HG02623 (cell line): ENCODE results near the gene PHLDA3.
"Not testable (repeated sequence)": the region's sequence is repeated elsewhere in the genome, so short reads cannot be mapped to it uniquely, and the experiment has no call there.

ENCODE experiments used
- ATAC-seq: cut with Tn5 transposase; IDR thresholded peaks from one replicate; pipeline ENCODE4 v1.9.1; 2021; ENCODE audit warnings: moderate library complexity; ENCODE audit not compliant: unreplicated experiment

PHLDA3 gene

GRCh38 chr1:201504179-201504631 is 35.2 kb upstream of the PHLDA3 start:
- no peak for ATAC-seq

GRCh38 chr1:201503397-201504176 is 34.6 kb upstream of the PHLDA3 start:
- ATAC-seq: no peak

- ATAC-seq: no peak
Observed at GRCh38 chr1:201502511-201502857, 33.5 kb upstream of the PHLDA3 start.

- no peak for ATAC-seq
Observed at GRCh38 chr1:201501812-201502510, 33.0 kb upstream of the PHLDA3 start.

- ATAC-seq: no peak
Observed at GRCh38 chr1:201501144-201501543, 32.2 kb upstream of the PHLDA3 start.

DNA sequence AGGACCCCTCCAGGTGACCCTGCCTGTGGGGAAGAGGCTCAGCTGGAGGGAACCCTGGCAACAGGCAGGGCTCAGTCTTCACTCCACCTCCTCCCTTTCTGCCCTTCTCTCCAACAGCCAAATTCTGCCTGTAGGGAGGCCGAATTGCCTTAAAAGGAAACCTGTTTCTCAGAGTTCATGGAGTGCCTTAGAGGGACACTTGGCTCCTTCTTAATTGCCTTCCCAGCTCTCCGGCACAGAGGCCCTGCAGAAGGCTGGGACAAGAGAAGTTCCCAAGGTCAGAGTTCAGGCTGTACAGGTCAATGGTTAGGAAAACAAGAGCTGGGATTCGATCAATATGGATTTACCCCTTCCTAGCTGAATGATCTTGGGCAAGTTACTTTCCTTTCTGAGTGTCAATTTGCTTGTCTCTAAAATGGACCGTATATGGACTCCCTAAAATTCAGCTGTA is 31.7 kb upstream of the PHLDA3 start:
- no peak for ATAC-seq

DNA sequence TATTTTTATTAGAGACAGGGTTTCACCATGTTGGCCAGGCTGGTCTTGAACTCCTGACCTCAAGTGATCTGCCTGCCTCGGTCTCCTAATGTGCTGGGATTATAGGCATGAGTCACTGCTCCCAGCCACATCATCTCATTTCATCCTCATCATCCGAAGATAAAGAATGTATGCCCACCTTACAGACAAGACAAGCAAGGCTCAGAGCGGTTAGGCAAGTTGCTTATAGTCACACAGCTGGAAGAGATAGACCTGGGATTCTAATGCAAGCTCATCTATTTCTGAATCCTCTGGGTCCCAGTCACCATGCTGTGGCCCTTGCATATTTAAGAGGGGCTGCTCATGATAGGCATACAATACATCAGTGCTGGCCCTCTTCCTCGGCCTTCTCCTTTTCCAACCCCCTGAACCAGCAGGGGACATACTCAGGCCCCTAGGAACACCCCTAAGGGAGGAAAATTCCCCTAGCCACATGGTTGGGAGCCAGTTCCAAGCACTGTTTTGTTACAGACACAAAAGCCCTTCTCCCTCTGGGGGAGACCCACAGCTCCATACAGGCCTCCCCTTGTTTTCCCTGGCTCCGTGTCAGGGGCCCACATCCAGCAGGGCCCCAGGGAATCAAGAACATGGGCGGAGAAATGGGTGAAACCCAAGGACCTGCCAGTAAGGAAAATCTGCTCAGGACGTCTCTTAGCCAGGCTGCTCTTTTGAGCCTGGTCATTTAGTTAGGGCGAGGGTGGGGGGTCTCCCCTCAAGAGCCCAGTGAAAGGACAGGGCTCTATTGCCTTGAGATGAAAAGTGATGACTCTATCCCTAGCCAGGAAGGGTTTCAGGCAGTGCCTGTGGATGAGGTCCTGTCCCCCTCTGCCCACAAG is 31.0 kb upstream of the PHLDA3 start:
- no peak for ATAC-seq

DNA sequence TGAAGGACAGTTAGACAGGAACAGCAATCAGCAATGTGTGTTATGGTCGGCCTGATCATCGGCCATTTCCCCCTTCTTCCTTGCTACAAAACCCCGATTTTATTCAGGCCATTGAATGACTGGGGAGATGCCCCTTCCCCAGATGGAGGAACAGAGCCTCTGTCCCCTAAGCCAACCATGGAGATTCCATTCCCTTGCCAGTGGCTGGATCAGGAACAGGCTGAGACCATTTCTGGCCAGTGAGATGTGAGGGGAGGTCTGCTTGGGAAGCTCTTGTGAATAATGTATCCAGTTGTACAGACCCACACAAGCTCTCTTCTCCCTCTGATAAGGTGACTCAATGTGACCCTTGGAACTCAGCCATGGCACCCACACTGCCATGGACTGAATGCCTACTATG is 30.2 kb upstream of the PHLDA3 start:
- no peak for ATAC-seq

DNA sequence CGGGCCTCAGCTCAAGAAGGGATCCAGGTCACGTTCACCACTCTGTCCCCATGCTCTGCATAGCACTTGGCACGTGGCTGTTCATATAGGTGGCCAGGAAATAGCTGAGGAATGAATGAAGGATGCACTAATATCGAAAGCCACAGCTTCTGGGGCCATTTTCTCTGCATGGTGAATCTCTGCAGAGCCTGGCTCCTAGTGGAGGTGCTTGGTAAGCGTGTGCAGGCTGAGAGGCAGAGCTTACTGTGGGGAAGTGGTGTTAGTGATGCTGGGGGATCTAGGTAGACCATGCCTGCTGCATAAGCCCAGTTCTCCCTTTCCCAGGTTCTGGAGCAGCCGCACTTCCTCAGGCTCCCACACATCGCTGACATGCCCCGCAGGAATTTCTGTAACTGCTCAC is 29.6 kb upstream of the PHLDA3 start:
- ATAC-seq: no peak

- ATAC-seq: no peak
Observed at GRCh38 chr1:201497935-201498509, 29.0 kb upstream of the PHLDA3 start.

GRCh38 chr1:201496296-201496690 is 27.3 kb upstream of the PHLDA3 start:
- no peak for ATAC-seq

DNA sequence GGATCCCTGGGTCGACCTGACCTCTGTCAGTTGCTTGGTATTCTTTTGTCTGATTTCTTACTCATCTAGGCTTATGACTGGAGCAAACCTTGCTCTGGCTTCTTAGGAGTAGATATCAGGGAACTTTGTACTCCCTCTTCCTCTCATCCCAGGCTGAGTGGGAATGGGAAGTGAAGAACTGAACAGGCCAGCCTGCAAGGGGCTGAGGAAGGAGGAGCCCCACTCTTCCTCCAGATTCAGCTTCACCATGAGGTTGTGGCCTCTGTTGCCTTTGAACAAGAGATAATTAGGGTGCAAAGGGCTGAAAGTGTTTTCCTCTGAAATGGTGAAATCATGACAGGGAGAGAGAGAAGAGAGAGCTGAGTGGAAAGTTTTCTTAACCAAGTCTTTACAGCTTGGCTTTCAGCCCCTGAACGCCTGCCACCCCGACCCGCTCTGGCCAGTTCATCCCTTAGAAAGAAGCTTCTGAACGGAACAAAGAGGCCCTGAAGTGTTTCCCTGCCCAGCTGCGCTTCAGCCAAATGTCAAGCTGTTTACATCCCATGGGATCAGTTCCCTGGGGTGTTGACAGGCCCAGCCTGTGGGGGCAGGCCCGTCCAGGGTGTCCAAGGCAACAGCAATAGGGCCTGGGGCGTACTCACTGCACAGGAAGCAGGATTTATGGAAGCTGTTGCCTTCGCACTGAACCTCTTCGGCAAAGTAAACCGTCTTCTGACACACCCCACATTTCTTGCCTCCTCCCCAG is 26.7 kb upstream of the PHLDA3 start:
- ATAC-seq: no peak

DNA sequence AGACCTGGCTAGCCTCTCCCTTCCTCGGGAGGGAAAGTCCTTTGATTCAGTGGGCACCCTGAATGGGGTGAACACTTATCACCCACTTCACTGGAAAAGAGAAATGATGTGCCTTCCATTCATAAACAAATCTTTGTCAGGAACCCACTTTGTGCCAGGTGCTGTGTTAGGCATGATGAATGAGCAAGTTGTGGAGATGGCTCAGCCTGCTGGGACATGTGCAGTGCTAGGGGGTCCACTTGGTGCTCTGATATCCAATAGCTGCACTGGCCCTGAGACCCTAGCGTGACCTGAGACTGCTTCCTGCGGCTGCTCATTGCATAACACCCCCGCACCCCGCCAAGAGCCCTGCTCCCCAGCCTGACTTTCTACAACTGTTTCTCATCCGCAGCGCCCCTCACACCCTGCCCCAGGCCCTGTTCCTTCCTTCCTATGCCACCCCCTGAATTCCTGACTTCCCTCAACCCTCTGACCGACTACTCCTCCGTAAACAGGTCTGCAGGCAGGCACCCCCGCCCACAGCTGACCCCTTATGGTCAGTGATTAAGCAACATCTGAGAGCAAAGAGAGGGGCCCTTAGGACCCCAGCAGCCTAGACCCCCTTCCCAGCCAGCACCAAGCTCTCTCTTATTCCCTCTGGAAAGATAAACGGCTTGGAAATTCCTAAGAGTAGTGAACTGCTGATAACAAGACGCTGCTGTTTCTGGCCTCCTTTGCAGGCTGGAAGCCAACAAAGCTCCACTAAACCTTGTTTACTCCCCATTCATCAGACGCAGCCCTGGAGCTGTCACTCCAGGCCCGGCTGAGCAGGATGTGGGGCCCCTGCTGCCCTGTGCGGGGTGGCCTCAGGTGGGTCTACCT is 25.0 kb upstream of the PHLDA3 start:
- no peak for ATAC-seq

GRCh38 chr1:201493026-201493656 is 24.2 kb upstream of the PHLDA3 start:
- ATAC-seq: not testable (repeated sequence)

- no peak for ATAC-seq
Observed at GRCh38 chr1:201491896-201492511, 23.0 kb upstream of the PHLDA3 start.

GRCh38 chr1:201490708-201491131 is 21.7 kb upstream of the PHLDA3 start:
- ATAC-seq: no peak

DNA sequence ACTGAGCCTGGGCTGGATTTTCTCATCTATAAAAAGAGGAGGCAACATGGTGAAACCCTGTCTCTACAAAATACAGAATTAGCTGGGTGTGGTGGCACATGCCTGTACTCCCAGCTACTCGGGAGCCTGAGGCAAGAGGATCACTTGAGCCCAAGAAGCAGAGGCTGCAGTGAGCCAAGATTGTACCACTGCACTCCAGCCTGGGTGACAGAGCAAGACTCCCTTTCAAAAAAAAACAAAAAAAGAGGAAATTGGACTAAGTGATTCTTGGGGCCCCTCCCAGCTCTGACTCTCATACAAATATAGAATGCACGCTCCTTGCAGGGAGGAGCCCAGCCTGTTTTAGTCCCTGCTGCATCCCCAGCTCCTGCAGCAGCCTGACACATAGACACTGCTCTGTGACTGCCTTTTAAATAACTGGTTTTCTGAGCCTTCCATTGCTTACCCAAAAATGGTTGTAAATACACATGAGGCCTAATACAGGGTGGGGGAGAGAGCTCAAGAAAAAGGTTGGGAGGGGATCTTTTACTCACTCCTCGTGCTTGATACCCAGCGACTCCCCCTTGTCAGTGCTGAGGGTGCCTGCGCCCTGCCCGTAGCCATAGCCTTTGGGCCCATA is 20.8 kb upstream of the PHLDA3 start:
- no peak for ATAC-seq
